Gastrocnemius medialis (tissue), 4 donors: ENCODE measurements around the gene NEK6.

ENCODE experiments used
- CTCF ChIP-seq, 5 experiments: fragments of 450-650 bp in 3 of 5; fragments of 200-600 bp in 2 of 5; sonication (generic) in 2 of 5; IDR thresholded peaks in 4 of 5; conservative IDR thresholded peaks in 1 of 5; 1 replicate in 4 of 5; 2 replicates in 1 of 5; pipeline ENCODE4 v1.5.1; 2016 to 2019; ENCODE audit warnings: antibody characterized with exemption in 5 of 5, mild to moderate bottlenecking in 3 of 5, moderate library complexity in 3 of 5
- POLR2A ChIP-seq, 2 donors: fragments of 450-650 bp; IDR thresholded peaks; one replicate each; pipeline ENCODE4 v1.6.1; 2017; ENCODE audit warnings: antibody characterized with exemption in 2 of 2, mild to moderate bottlenecking in 2 of 2, moderate library complexity in 2 of 2

- no peak for TF ChIP-seq CTCF (IDR thresholded peaks at IDR 0.05 in 4 of 5, conservative IDR thresholded peaks at IDR 0.05 in 1 of 5)
- TF ChIP-seq POLR2A (IDR thresholded peaks at IDR 0.05) = no peak
These were observed 71.5 kb downstream of the NEK6 start for GRCh38 chr9:124329206-124329792.
